ENCODE results near the gene DAP. TPM values are rescaled to one million over a fixed set of nuclear protein-coding genes. Genes with fewer than 3 reads are reported as not detected.

Gene DAP
- total and polyA plus RNA-seq, 2 experiments from 2014 or later: 35.7 to 37.6 TPM

GRCh38 chr5:10635257-10635866 lies 125.7 kb downstream of the DAP start:
- no peak overlapping the region; the same call in 2 of the 3 replicates for H3K4me3 Mint-ChIP-seq
- no peak overlapping the region; the same call in 1 of the 2 replicates for H3K27ac Mint-ChIP-seq
- H3K9me3 Mint-ChIP-seq: no peaks in the 10 kb centered on the region; the same call in 2 of the 3 replicates

More at GRCh38 chr5:10635257-10635866, 125.7 kb downstream of the DAP start:
- Histone ChIP-seq H3K27me3 (ENCODE audit: insufficient read depth) (no peaks in the 10 kb centered on the region), H3F3A (replicated peaks; ENCODE audit: low read depth) (0 out of 2 replicates have a peak, but pooled peaks cover 11% of the 10 kb centered on the region), H3K4me1 (ENCODE audit: insufficient read depth) (peaks cover 37% of the 10 kb centered on the region), H3K79me2 (replicated peaks; ENCODE audit: insufficient read depth) (peaks cover 12% of the 10 kb centered on the region), H2AFZ (no peak overlapping the region), H3K4me2 (peak overlapping the region; percentile 60; the same call in 1 of the 2 replicates), H3K36me3 (ENCODE audit: insufficient read depth) (no peaks in the 10 kb centered on the region), H4K20me1 (replicated peaks; ENCODE audit: insufficient read depth) (no peaks in the 10 kb centered on the region), H3K27ac (ENCODE audit: low read depth) (no peak overlapping the region), H3K9me2 (ENCODE audit: insufficient read depth) (0 out of 2 replicates have a peak, but pooled peaks cover 2% of the 10 kb centered on the region), H3K4me3 (no peak overlapping the region)
- H3K27me3 Mint-ChIP-seq (ENCODE audit: insufficient read depth, low read depth, poor library complexity): peaks cover 27% of the 10 kb centered on the region
- DNase-seq (ENCODE audit: low spot score): no peak
- ATAC-seq: no peak; the same call in 2 of the 3 replicates
- no peak for TF ChIP-seq POLR2AphosphoS5 (IDR thresholded peaks at IDR 0.05; ENCODE audit: low read depth)
- no peak for TF ChIP-seq CREB1 (CRISPR knock-in tag; IDR thresholded peaks at IDR 0.05; ENCODE audit: low read depth)
- no peak for TF ChIP-seq EZH2phosphoT487 (IDR thresholded peaks at IDR 0.05; ENCODE audit: unreplicated experiment)
- TF ChIP-seq REST (IDR thresholded peaks at IDR 0.05; ENCODE audit: unreplicated experiment): no peak
- no peak for TF ChIP-seq ZNF114 (CRISPR knock-in tag; IDR thresholded peaks at IDR 0.05)
- no peak for TF ChIP-seq ZNF462 (CRISPR knock-in tag; IDR thresholded peaks at IDR 0.05)
- TF ChIP-seq CTCF (conservative IDR thresholded peaks at IDR 0.05; ENCODE audit: low read depth in 2 of 2): no peak
- TF ChIP-seq NANOG (IDR thresholded peaks at IDR 0.05; ENCODE audit: borderline replicate concordance): no peak
- TF ChIP-seq ZNF331 (CRISPR knock-in tag; IDR thresholded peaks at IDR 0.05; ENCODE audit: low read depth): no peak
- peaks cover 66% of the 10 kb centered on the region for H3K4me1 Mint-ChIP-seq
- H3K36me3 Mint-ChIP-seq (ENCODE audit: low read depth): peaks cover 4% of the 10 kb centered on the region; the same call in 2 of the 3 replicates
